Stimulated activated CD8-positive, alpha-beta memory T cell treated with anti-CD3 and anti-CD28 coated beads, Interleukin-12 subunit alpha, Interleukin-12 subunit beta, amount 100 ng/mL, for 1 hour (primary cell): ENCODE measurements around the gene NAXD.
"Not testable (repeated sequence)": the region's sequence is repeated elsewhere in the genome, so short reads cannot be mapped to it uniquely, and the experiment has no call there.

Experiments used
- DNase-seq: peaks from one replicate; pipeline ENCODE4 v3.0.0-alpha.2; 2020; ENCODE audit warnings: low read depth

Gene NAXD

GRCh38 chr13:110664673-110665072, 49.3 kb downstream of the NAXD start:
- DNase-seq, result no peak

- no peak for DNase-seq
These were observed 50.3 kb downstream of the NAXD start for GRCh38 chr13:110665491-110666254.

- no peak for DNase-seq
These were observed 50.8 kb downstream of the NAXD start for GRCh38 chr13:110666255-110666533.

GRCh38 chr13:110669036-110669435, 53.7 kb downstream of the NAXD start:
- no peak for DNase-seq

- not testable (repeated sequence) for DNase-seq
These were observed 54.5 kb downstream of the NAXD start for GRCh38 chr13:110669814-110670213.

GRCh38 chr13:110676595-110677587, 61.5 kb downstream of the NAXD start:
- DNase-seq, result no peak

GRCh38 chr13:110677731-110678545, 62.6 kb downstream of the NAXD start:
- no peak for DNase-seq

GRCh38 chr13:110680852-110681251, 65.5 kb downstream of the NAXD start:
- no peak for DNase-seq

- DNase-seq, result no peak
These were observed 66.7 kb downstream of the NAXD start for GRCh38 chr13:110681868-110682550.

GRCh38 chr13:110682746-110683145, 67.4 kb downstream of the NAXD start:
- DNase-seq, result no peak

- DNase-seq, result no peak
These were observed 68.0 kb downstream of the NAXD start for GRCh38 chr13:110683203-110683883.

- DNase-seq, result no peak
These were observed 68.6 kb downstream of the NAXD start for GRCh38 chr13:110683921-110684320.

GRCh38 chr13:110684388-110685056, 69.2 kb downstream of the NAXD start:
- DNase-seq, result no peak

GRCh38 chr13:110685305-110686020, 70.1 kb downstream of the NAXD start:
- no peak for DNase-seq

GRCh38 chr13:110687736-110688135, 72.4 kb downstream of the NAXD start:
- no peak for DNase-seq

- no peak for DNase-seq
These were observed 73.7 kb downstream of the NAXD start for GRCh38 chr13:110689041-110689440.
